CD4-positive, alpha-beta T cell (primary cell): ENCODE data around the gene EXD3. TPM values are rescaled to one million over a fixed set of nuclear protein-coding genes. Genes with fewer than 3 reads are reported as not detected.

Source experiments
- ATAC-seq: fragments of 200-7000 bp; cut with Tn5 transposase; one replicate; pipeline ENCODE4 v1.10.0; 2022; ENCODE audit warnings: mild to moderate bottlenecking; ENCODE audit not compliant: poor library complexity
- CTCF ChIA-PET: fragments of 350-600 bp; sonication (Branson Sonifier 250); formaldehyde crosslinking; loops from one replicate; lab custom pipeline; 2021; ENCODE audit warnings: antibody characterized with exemption, inconsistent platforms; lab: Charles Lee
- POLR2A ChIA-PET: fragments of 350-600 bp; sonication (Branson Sonifier 250); formaldehyde crosslinking; loops from one replicate; lab custom pipeline; 2021; ENCODE audit warnings: antibody characterized with exemption, inconsistent platforms; lab: Charles Lee
- DNase-seq, 14 experiments: peaks; one replicate each; pipeline ENCODE4 v3.0.0-alpha.2; 2013 to 2020; ENCODE audit warnings: mixed read lengths in 2 of 14
- H3K27ac ChIP-seq, 2 donors: one replicate each; pipeline versions ENCODE4 v1.5.1 to v1.7.0; 2013; ENCODE audit warnings: low read length in 2 of 2, low read depth in 1 of 2, mild to moderate bottlenecking in 1 of 2
- H3K27me3 ChIP-seq, 2 experiments: 1 replicate in 1 of 2; 2 replicates in 1 of 2; pipeline versions ENCODE4 v1.6.1 to v1.7.0; 2013; ENCODE audit warnings: low read length in 2 of 2, control low read depth in 1 of 2, mild to moderate bottlenecking in 1 of 2, moderate library complexity in 1 of 2; ENCODE audit not compliant: insufficient read depth in 2 of 2, control insufficient read depth in 1 of 2
- H3K36me3 ChIP-seq: one replicate; pipeline ENCODE4 v1.6.1; 2013; ENCODE audit warnings: low read length, control low read depth; ENCODE audit not compliant: insufficient read depth
- H3K4me1 ChIP-seq: one replicate; pipeline ENCODE4 v1.6.1; 2013; ENCODE audit warnings: low read length, control low read depth; ENCODE audit not compliant: insufficient read depth
- H3K4me3 ChIP-seq: one replicate; pipeline ENCODE4 v1.5.1; 2013; ENCODE audit warnings: mild to moderate bottlenecking, low read length, moderate library complexity
- H3K9me3 ChIP-seq, 2 experiments: 1 replicate in 1 of 2; 2 replicates in 1 of 2; pipeline versions ENCODE4 v1.6.1 to v1.7.0; 2013; ENCODE audit warnings: low read length in 2 of 2, mild to moderate bottlenecking in 2 of 2, control low read depth in 1 of 2, moderate library complexity in 1 of 2; ENCODE audit not compliant: control insufficient read depth in 1 of 2, insufficient read depth in 1 of 2
- H3K27ac Mint-ChIP-seq: one replicate; pipeline ENCODE4 v1.8.0; 2020; ENCODE audit warnings: mixed read lengths
- H3K27me3 Mint-ChIP-seq: one replicate; pipeline ENCODE4 v1.8.0; 2021; ENCODE audit warnings: mixed read lengths
- H3K36me3 Mint-ChIP-seq: one replicate; pipeline ENCODE4 v1.8.0; 2021; ENCODE audit warnings: low read depth, mixed read lengths
- H3K4me1 Mint-ChIP-seq: one replicate; pipeline ENCODE4 v1.8.0; 2021; ENCODE audit warnings: low read depth, mixed read lengths
- H3K4me3 Mint-ChIP-seq: one replicate; pipeline ENCODE4 v1.8.0; 2020; ENCODE audit warnings: mild to moderate bottlenecking, mixed read lengths
- H3K9me3 Mint-ChIP-seq: one replicate; pipeline ENCODE4 v1.8.0; 2020; ENCODE audit warnings: mixed read lengths
- intact Hi-C, 2 experiments: fragments of 100-400 bp; cut with DNase I in 1 of 2; cut with micrococcal nuclease in 1 of 2; formaldehyde crosslinking; loops; one replicate each; pipeline versions ENCODE4 v1.15.1 to v1.9.0; 2023 to 2025; cut with DNase I, micrococcal nuclease
- total RNA-seq, 174 experiments: library from RNA in 2 of 174; stranded (reverse) in 2 of 174; gene quantifications; one replicate each; pipeline ENCODE4 v1.2.3 and lab custom pipeline; 2021 to 2026
- TF ChIP-seq, protein P1 (sequence below): fragments of 200-600 bp; IDR thresholded peaks from one replicate; pipeline ENCODE4 v1.8.0; 2022; ENCODE audit warnings: antibody characterized with exemption, mild to moderate bottlenecking

The EXD3 gene
- total RNA-seq, 2 experiments from 2014 or later = 14.9 to 16.9 TPM

DNA sequence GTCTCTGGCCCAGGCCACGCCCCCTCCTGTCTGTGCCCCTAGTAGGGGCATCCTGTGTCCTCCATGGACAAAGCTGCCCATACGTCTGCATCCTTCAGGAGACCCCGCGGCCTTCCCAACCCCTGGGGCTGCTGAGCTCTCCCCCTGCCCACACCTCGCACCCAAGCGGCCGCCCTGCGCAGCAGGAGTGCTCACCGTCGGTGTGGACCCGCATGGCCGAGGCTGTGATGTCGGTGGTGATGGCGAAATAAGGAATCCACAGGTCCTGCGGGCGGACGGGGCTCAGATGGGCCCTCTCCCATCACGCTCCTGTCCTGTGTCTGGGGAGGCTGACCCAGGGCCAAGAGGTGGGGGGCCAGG lies 40.9 kb upstream of the EXD3 start:
- Histone ChIP-seq H3K36me3 (no peaks in the 10 kb centered on the region), H3K9me3 (no peaks in the 10 kb centered on the region), H3K27ac (no peak overlapping the region), H3K4me1 (peaks cover 43% of the 10 kb centered on the region), H3K27me3 (no peaks in the 10 kb centered on the region), H3K4me3 (no peak overlapping the region)
- ChIA-PET POLR2A (no interaction called here), CTCF (no interaction called here)
- peaks cover 27% of the 10 kb centered on the region for H3K4me1 Mint-ChIP-seq
- peak in 1 of 14 experiments; percentile 34 for DNase-seq
- ATAC-seq = no peak
- no peaks in the 10 kb centered on the region for H3K27me3 Mint-ChIP-seq
- H3K36me3 Mint-ChIP-seq = no peaks in the 10 kb centered on the region
- no peak overlapping the region for H3K4me3 Mint-ChIP-seq
- intact Hi-C loops = loop anchor here in 1 of 2 experiments (2.0 to 5.0 kb wide), 2 partner anchors 89 to 162 kb away; partner anchors contain the start of gene NRARP
- no peak overlapping the region for H3K27ac Mint-ChIP-seq
- TF ChIP-seq, protein P1, sequence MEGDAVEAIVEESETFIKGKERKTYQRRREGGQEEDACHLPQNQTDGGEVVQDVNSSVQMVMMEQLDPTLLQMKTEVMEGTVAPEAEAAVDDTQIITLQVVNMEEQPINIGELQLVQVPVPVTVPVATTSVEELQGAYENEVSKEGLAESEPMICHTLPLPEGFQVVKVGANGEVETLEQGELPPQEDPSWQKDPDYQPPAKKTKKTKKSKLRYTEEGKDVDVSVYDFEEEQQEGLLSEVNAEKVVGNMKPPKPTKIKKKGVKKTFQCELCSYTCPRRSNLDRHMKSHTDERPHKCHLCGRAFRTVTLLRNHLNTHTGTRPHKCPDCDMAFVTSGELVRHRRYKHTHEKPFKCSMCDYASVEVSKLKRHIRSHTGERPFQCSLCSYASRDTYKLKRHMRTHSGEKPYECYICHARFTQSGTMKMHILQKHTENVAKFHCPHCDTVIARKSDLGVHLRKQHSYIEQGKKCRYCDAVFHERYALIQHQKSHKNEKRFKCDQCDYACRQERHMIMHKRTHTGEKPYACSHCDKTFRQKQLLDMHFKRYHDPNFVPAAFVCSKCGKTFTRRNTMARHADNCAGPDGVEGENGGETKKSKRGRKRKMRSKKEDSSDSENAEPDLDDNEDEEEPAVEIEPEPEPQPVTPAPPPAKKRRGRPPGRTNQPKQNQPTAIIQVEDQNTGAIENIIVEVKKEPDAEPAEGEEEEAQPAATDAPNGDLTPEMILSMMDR = no peak
- H3K9me3 Mint-ChIP-seq = no peaks in the 10 kb centered on the region

GRCh38 chr9:137462986-137463930 lies 40.3 kb upstream of the EXD3 start:
- Mint-ChIP-seq H3K27me3 (no peaks in the 10 kb centered on the region), H3K4me3 (peak overlapping the region; percentile 56), H3K27ac (peak overlapping the region; percentile 95), H3K4me1 (peaks cover 27% of the 10 kb centered on the region), H3K36me3 (no peaks in the 10 kb centered on the region), H3K9me3 (no peaks in the 10 kb centered on the region)
- no peak for ATAC-seq
- TF ChIP-seq, protein P1 = no peak
- Histone ChIP-seq H3K36me3 (no peaks in the 10 kb centered on the region), H3K27me3 (no peaks in the 10 kb centered on the region), H3K27ac (no peak overlapping the region), H3K4me1 (peaks cover 47% of the 10 kb centered on the region), H3K4me3 (no peak overlapping the region), H3K9me3 (no peaks in the 10 kb centered on the region)
- ChIA-PET CTCF (no interaction called here), POLR2A (interaction anchor here (1.0 to 2.3 kb wide), 5 partner anchors 14 to 76 kb away, joined by 3 to 9 read pairs (median 4); partner anchors contain the start of genes EXD3 and NOXA1)
- DNase-seq = no peak
- intact Hi-C loops = loop anchor here in 1 of 2 experiments (2.0 to 5.0 kb wide), 2 partner anchors 90 to 161 kb away; partner anchors contain the start of gene NRARP

DNA sequence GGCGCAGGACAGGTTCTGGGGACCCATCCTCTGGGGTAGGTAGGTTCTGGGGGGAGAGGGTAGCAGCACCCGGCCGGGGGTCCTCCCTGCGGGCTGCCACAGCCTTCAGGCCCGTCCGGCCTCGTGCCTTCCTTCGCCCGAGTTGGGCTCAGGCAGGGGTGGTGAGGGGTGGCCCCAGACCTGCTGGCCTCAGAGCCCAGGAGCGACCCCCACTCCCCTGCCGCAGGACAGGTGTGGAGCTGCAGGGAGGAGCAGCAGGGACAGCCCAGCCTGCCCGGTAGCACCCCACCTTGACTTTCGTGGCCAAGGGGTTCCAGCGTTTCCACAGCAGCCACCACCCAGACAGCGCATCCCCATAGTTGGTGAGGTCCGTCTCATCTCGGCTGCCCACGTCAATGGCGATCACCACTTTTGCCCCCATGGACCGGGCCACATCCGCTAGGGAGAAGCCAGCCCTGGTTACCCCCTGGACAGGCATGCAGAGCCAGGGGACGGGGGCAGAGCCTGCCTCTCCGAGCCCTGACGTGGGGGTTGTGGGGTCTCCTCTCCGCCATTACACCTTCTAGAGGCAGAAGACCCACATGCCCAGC lies 39.5 kb upstream of the EXD3 start:
- no peak for ATAC-seq
- Histone ChIP-seq H3K27ac (peak overlapping the region; percentile 48 to 81), H3K4me1 (peaks cover 55% of the 10 kb centered on the region), H3K9me3 (no peaks in the 10 kb centered on the region), H3K4me3 (peak overlapping the region; percentile 42), H3K27me3 (no peaks in the 10 kb centered on the region), H3K36me3 (peaks cover 5% of the 10 kb centered on the region)
- no peak for DNase-seq
- Mint-ChIP-seq H3K36me3 (no peaks in the 10 kb centered on the region), H3K27me3 (no peaks in the 10 kb centered on the region), H3K27ac (peak overlapping the region; percentile 95), H3K9me3 (no peaks in the 10 kb centered on the region), H3K4me3 (peak overlapping the region; percentile 87), H3K4me1 (peaks cover 27% of the 10 kb centered on the region)
- POLR2A ChIA-PET = interaction anchor here (1.0 to 2.3 kb wide), 6 partner anchors 13 to 90 kb away, joined by 3 to 9 read pairs (median 4); partner anchors contain the start of genes EXD3, MRPL41 and NOXA1
- CTCF ChIA-PET = no interaction called here
- intact Hi-C loops = loop anchor here in 1 of 2 experiments (2.0 to 5.0 kb wide), 2 partner anchors 90 to 160 kb away; partner anchors contain the start of gene NRARP
- TF ChIP-seq, protein P1 = no peak
